ENCODE data around the gene ACSF2.

The ACSF2 gene

GRCh38 chr17:50439008-50439407 lies 13.0 kb downstream of the ACSF2 start:
- DNase-seq (ENCODE audit: low read depth in 1 of 2, low spot score in 1 of 2) = no peak

GRCh38 chr17:50440172-50440837 lies 14.3 kb downstream of the ACSF2 start:
- DNase-seq (ENCODE audit: low read depth in 1 of 2, low spot score in 1 of 2) = no peak

DNA sequence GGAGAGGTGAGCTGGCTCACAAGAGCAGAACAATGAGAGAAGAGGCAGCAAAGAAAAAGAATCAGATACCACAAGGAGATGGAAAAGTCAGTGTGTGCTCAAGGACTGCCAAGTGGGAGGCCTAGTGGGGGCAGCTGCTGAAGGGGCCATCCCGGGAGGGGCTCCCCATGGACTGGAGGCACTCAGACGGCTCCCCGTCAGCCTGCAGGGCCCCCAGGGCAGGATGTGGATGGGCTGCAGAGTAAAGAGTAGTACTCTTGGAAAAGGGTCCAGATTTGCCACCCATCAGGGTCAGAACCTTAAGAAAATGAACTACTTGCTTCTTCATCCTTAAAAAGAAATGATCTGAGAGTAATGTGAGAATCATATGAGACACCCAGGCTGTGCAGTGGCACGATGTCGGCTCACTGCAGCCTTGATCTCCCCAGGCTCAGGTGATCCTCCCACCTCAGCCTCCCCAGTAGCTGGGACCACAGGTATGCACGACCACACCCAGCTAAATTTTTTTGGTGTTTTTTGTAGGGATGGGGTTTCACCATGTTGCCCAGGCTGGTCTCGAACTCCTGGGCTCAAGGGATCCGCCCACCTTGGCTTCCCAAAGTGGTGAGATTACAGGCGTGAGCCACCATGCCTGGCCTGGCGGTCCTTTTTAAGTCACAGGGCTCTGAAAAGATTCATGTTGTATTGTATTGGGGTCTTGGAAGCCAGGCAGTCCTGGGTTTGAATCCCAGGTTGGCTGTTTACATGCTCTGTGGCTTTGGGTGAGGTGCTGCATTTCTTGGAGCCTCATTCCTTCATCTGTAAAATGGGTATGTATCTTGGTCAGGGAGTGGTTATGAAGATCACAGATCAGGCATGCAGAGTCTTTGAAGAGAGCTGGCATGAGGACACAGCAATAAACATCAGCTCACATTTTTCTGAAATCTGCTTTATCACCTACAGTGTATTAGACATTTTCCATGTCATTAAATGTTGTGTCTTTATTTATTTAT lies 15.1 kb downstream of the ACSF2 start:
- DNase-seq (ENCODE audit: low read depth in 1 of 2, low spot score in 1 of 2) = no peak

DNA sequence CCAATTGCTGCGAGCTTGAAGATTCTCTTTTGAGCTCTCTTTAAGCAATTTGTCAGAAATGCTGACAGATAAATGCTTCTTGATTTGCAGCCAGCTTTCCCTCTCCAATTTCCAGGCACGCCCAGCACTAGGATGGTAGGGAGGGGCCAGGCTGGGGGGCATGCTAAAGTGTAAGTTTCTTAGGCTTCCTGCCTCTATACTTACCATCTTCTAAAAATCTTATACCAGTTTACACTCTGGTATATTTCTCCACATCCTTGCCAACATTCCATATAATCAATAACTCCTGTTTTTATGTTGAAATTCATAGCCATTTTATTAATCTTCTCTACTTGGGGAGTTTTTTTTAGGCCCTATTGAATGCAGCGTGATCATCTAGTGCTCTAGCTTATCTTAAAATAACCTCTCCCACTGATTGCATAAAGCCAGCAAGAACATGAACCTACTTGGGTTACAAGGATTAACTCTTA lies 17.5 kb downstream of the ACSF2 start:
- no peak for DNase-seq (ENCODE audit: low read depth in 1 of 2, low spot score in 1 of 2)

DNA sequence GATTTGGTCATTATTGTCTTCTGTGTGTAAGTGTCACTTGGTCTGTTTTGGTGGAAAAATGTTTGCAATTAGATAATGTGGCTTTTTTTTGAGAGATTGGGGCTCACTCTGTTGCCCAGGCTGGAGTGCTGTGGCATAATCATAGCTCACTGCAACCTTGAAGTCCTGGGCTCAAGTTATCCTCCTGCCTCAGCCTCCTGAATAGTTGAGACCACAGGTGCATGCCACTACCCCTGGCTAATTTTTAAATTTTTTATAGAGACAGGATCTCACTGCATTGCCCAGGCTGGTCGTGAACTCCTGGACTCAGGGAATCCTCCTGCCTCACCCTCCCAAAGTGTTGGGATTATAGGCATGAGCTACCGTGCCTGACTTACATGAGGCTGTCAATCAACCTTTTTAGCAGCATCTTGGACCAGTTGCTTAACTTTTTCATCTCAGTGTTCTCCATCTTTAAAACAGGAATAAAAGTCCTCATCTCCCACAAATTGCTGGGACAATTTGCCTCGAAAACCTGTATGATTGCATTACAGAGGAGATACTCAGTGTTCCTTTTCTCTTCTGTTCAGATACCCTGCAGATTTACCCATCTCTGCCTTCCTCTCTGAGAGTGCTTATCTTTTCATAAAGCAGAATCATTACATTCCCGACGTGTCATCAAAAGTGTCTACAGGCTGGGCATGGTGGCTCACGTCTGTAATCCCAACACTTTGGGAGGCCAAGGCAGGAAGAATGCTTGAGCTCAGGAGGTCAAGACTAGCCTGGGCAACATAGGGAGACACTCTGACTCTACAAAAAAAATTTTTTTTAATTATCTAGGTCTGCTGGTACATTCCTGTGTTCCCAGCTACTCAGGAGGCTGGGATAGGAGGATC lies 19.1 kb downstream of the ACSF2 start:
- DNase-seq (ENCODE audit: low read depth in 1 of 2, low spot score in 1 of 2) = no peak

GRCh38 chr17:50445730-50446325 lies 19.8 kb downstream of the ACSF2 start:
- DNase-seq (ENCODE audit: low read depth in 1 of 2, low spot score in 1 of 2) = no peak

DNA sequence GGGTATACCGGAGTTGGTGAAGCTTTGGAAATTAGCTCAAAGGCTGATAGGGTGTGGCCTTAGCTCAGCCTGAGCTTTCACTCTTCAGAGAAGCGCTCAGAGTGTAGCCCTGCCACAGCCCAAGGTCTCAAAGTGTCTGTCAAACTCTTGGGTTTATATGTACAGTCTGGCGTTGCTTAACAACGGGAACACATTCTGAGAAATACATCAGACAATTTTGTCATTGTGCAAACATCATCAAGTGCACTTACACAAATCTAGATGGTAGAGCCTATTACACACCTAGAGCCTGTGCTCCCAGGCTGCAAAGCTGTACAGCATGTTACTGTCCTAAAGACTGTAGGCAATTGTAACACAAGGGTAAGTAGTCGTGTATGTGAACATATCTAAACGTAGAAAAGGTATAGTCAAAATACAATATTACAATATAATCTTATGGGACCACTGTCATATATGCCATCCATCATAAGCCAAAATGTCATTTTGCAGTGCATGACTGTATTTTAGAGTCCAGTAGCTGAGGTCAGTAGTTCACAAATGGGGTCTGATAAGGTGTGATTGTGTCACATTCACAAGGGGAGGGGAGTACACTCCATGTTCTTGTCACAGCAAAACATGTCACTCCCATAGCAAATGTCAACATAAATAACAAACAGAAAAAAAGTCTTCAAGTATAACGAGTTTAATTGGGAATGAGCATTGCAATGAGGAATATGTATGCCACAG lies 22.0 kb downstream of the ACSF2 start:
- DNase-seq (ENCODE audit: low read depth in 1 of 2, low spot score in 1 of 2) = no peak

DNA sequence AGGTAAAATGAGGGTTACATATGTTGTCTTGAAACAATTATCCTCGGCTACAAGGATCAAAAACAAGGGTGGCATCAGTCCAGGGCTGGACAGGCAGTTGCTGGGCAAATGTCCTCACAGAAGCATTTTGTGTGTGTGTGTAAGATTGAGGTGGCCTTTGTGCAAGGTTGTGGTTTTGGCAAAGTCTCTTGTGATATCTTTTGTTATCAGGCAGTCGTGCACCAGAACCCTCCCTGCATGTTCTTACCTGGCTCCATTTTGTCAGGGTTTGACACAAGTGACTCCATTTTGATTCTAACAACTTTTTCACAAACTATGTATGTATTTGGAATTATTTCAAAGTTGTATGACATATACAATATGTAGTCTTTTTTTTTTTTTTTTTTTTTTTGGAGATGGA lies 22.6 kb downstream of the ACSF2 start:
- DNase-seq (ENCODE audit: low read depth in 1 of 2, low spot score in 1 of 2) = no peak

DNA sequence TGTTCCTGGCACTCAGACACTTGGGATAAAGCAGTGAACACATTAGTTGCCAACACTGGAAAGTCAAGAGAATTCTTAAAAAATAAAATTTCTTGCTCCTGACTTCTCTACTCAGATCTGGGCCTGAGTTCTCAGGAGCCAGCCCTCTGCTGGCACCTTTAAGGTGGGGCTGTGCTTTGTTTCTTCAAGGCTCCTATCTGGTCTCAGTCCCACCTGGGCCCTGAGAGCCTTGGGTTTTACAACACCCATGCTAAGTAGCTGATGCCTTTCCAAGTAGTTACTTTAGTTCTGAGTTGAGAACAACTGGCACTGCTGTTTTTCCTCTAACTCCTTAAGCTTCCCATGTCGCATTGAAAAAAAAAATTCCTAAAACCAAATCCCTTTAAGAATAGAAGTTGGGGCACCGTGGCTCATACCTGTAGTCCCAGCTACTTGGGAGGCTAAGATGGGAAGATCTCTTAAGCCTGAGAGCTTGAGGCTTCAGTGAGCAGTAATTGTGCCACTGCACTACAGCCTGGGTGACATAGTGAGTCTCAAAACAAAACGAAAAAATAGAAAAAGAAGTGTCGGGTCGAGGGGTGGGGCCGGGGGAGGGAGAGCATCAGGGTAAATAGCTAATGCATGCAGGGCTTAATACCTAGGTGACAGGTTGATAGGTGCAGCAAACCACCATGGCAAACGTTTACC lies 26.1 kb downstream of the ACSF2 start:
- no peak for DNase-seq (ENCODE audit: low read depth in 1 of 2, low spot score in 1 of 2)

GRCh38 chr17:50452630-50453300 lies 26.7 kb downstream of the ACSF2 start:
- DNase-seq (ENCODE audit: low read depth in 1 of 2, low spot score in 1 of 2) = no peak

DNA sequence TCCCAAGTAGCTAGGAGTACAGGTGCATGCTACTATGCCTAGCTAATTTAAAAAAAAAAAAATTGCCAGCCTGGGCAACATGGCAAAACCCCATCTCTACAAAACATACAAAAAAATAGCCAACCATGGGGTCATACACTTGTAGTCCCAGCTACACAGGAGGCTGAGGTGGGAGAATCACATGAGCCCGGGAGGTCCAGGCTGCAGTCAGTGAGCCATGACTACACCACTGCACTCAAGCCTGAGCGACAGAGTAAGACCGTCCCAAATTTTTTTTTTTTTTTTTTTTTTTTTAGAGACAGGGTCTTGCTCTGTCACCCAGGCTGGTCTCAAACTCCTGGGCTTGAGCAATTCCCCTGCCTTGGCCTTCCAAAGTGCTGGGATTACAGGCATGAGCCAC lies 27.9 kb downstream of the ACSF2 start:
- no peak for DNase-seq (ENCODE audit: low read depth in 1 of 2, low spot score in 1 of 2)

- no peak for DNase-seq (ENCODE audit: low read depth in 1 of 2, low spot score in 1 of 2)
Observed at GRCh38 chr17:50457621-50458020, 31.6 kb downstream of the ACSF2 start.

DNA sequence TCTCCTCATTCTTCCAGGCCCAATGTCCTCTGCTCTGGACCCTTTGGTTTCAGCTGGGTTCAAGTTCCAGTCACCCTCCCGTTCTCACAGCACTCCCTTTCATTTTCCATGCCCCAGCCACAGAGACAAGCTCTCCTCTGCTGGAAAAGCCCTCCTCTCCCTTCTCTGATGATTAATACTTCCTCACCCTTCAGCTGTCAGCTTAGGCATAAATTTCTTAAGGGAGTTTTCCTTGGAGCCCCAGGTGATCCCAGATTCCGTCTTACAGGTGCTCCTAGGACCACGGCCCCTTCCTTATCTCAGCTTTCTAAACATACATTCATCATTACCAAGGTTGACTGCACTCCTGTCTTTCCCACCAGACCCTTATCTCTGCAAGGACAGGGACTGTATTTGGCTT lies 32.3 kb downstream of the ACSF2 start:
- DNase-seq (ENCODE audit: low read depth in 1 of 2, low spot score in 1 of 2) = no peak

DNA sequence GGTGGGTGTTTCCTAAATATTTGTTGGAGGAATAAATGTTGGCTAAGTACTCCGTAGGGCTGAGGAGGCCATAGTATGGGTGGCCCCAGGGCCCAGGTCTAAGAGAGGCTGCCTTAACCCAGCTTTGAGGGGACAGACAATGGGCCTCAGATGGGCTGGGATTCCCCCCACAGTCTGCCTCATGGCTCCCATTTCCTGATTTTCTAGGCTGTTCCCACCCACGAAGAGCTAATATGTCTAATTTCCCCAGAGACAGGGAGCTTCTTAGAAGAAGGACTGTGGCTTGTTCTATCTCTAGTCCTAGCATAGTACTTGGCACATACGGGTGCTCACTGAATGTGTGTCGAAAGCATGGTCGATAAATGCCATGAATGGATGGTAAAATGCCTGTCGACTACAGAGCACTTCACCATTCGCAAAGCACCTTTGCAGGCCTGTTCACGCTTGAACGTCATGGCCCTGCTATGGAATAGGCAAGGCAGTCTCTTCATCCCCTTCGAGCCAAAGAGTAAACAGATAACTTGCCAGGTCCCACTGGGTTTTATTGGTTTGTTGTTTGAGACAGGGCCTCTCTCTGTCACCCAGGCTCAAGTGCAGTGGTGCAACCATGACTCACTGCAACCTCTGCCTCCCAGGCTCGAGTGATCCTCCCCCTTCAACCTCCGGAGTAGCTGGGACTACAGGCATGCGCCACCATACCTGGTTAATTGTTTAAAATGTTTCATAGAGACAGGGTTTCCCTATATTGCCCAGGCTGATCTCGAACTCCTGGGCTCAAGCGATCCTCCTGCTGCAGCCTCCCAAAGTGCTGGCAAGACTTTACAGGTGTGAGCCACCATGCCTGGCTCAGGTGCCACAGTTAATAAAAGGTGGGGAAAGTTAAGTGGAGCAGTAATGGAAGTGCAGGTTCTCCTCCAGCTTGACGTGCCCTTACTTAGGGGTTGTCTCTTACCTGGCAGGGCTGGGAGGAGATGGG lies 33.0 kb downstream of the ACSF2 start:
- no peak for DNase-seq (ENCODE audit: low read depth in 1 of 2, low spot score in 1 of 2)

DNA sequence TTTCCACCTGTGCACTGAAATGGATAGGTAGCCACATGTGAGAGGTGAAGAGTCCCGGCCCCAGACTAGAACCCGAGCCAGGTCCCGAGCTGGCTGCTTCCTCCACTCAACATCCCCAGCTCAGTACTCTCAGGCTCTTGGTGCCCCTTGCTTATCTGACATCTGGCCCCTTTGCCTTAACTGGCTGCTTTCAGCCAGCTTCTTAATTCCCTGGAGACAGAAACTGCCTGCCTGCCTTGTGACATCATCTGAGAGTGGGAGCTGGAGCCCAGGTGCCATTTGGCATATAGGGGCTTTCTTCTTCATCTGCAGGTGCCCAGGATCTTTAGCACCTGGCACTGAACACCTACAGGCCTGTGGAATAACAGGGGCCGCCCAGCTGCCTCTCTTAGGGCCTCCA lies 33.7 kb downstream of the ACSF2 start:
- DNase-seq (ENCODE audit: low read depth in 1 of 2, low spot score in 1 of 2) = no peak

GRCh38 chr17:50460831-50461526 lies 35.0 kb downstream of the ACSF2 start:
- DNase-seq (ENCODE audit: low read depth in 1 of 2, low spot score in 1 of 2) = no peak

DNA sequence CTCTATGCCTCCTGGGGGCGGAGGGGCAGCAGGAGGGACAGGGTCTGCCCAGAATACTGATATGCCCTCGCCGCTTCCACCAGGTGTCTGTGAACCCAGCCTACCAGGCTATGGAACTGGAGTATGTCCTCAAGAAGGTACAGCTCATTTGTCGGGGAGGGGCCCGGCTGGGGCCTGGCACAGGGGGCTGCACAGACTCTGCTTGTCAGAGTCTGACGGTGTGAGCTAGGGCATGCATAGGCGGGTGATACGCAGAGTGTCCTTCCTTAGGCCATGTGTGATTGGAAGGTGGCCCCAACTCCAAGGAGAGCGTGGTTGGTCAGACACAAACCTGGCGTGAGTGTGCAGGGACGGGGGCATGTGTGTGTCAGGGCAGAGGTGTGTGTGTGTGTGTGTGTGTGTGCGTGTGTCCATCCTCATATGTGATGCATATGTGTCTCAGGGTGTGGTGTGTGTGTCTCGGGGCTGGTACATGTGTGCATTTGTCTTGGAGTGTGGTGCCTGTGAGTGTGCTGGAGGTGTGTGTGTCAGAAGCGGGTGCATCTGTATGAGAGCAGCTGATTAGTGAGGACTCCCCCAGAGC lies 35.6 kb downstream of the ACSF2 start:
- DNase-seq (ENCODE audit: low read depth in 1 of 2, low spot score in 1 of 2) = no peak
